Lower lobe of right lung (tissue), 2 donors: Measurements from ENCODE around the gene GRIK5. TPM values are rescaled to one million over a fixed set of nuclear protein-coding genes. Genes with fewer than 3 reads are reported as not detected.

Source experiments
- ATAC-seq, 2 donors: fragments of 200-7000 bp; cut with Tn5 transposase; one replicate each; pipeline ENCODE4 v1.9.1; 2020 to 2022; ENCODE audit warnings: mild to moderate bottlenecking in 2 of 2, moderate library complexity in 2 of 2
- DNase-seq: peaks from one replicate; pipeline ENCODE4 v3.0.0-alpha.2; 2020
- H3K27ac ChIP-seq: fragments of 200-600 bp; one replicate; pipeline ENCODE4 v1.8.0; 2022
- H3K27me3 ChIP-seq: fragments of 200-600 bp; one replicate; pipeline ENCODE4 v1.8.0; 2022; ENCODE audit warnings: low read depth
- H3K36me3 ChIP-seq: fragments of 200-600 bp; one replicate; pipeline ENCODE4 v1.8.0; 2022; ENCODE audit warnings: mild to moderate bottlenecking
- H3K4me1 ChIP-seq: fragments of 200-600 bp; one replicate; pipeline ENCODE4 v1.8.0; 2022
- H3K4me3 ChIP-seq: fragments of 200-600 bp; one replicate; pipeline ENCODE4 v1.8.0; 2022; ENCODE audit warnings: mild to moderate bottlenecking
- H3K9me3 ChIP-seq: fragments of 200-600 bp; one replicate; pipeline ENCODE4 v1.8.0; 2022
- CTCF ChIP-seq: fragments of 200-600 bp; IDR thresholded peaks from one replicate; pipeline ENCODE4 v1.8.0; 2022; ENCODE audit warnings: antibody characterized with exemption, mild to moderate bottlenecking
- intact Hi-C: fragments of 100-400 bp; cut with DNase I; formaldehyde crosslinking; loops from one replicate; pipeline ENCODE4 v1.11.0; 2022
- total RNA-seq: library from RNA; stranded (reverse); fragmentation: NEBNext Ultra II Directional; extraction: Animal tissue kit (Norgen Biotek cat#: 25700); gene quantifications from one replicate; pipeline ENCODE4 v1.2.1, GENCODE V29; 2021
- donor health status: DM: no; HTN: yes; CAD: no; lungs with severe emphysema.

GRIK5 gene
- total RNA-seq, 1 donor from 2014 or later: 0.41 TPM

GRCh38 chr19:42093926-42094325, 23.9 kb upstream of the GRIK5 start:
- intact Hi-C loops: no loop called here
- H3K9me3 ChIP-seq: no peaks in the 10 kb centered on the region
- ATAC-seq (no peak), DNase-seq (no peak)
- no peak overlapping the region for H3K27ac ChIP-seq
- peaks cover 16% of the 10 kb centered on the region for H3K27me3 ChIP-seq
- no peak for TF ChIP-seq CTCF
- H3K4me3 ChIP-seq: no peak overlapping the region
- H3K4me1 ChIP-seq: peaks cover 7% of the 10 kb centered on the region
- peaks cover 8% of the 10 kb centered on the region for H3K36me3 ChIP-seq

- no peaks in the 10 kb centered on the region for H3K9me3 ChIP-seq
- TF ChIP-seq CTCF: no peak
- ATAC-seq: no peak
- intact Hi-C loops: no loop called here
- peaks cover 11% of the 10 kb centered on the region for H3K4me1 ChIP-seq
- H3K36me3 ChIP-seq: peaks cover 8% of the 10 kb centered on the region
- no peak for DNase-seq
- H3K4me3 ChIP-seq: no peak overlapping the region
- H3K27me3 ChIP-seq: peaks cover 16% of the 10 kb centered on the region
- no peak overlapping the region for H3K27ac ChIP-seq
These were observed 23.5 kb upstream of the GRIK5 start for GRCh38 chr19:42093505-42093904.

- Histone ChIP-seq H3K27ac (no peak overlapping the region), H3K4me1 (peaks cover 16% of the 10 kb centered on the region), H3K4me3 (no peak overlapping the region), H3K36me3 (peaks cover 8% of the 10 kb centered on the region), H3K27me3 (peaks cover 16% of the 10 kb centered on the region), H3K9me3 (no peaks in the 10 kb centered on the region)
- ATAC-seq: peak; percentile 47 to 49
- intact Hi-C loops: no loop called here
- peak; percentile 37 for TF ChIP-seq CTCF
- DNase-seq: no peak
These were observed 22.3 kb upstream of the GRIK5 start for GRCh38 chr19:42092350-42092749.

- peak in 1 of 2 donors; percentile 5 for ATAC-seq
- H3K4me3 ChIP-seq: no peak overlapping the region
- peaks cover 8% of the 10 kb centered on the region for H3K36me3 ChIP-seq
- no peak for DNase-seq
- H3K9me3 ChIP-seq: no peaks in the 10 kb centered on the region
- H3K27ac ChIP-seq: no peak overlapping the region
- no peak for TF ChIP-seq CTCF
- H3K27me3 ChIP-seq: peaks cover 16% of the 10 kb centered on the region
- H3K4me1 ChIP-seq: peaks cover 16% of the 10 kb centered on the region
- intact Hi-C loops: no loop called here
These were observed 21.7 kb upstream of the GRIK5 start for GRCh38 chr19:42091742-42092141.

GRCh38 chr19:42091300-42091699, 21.3 kb upstream of the GRIK5 start:
- Histone ChIP-seq H3K4me3 (no peak overlapping the region), H3K36me3 (peaks cover 8% of the 10 kb centered on the region), H3K27ac (no peak overlapping the region), H3K4me1 (peaks cover 16% of the 10 kb centered on the region), H3K9me3 (no peaks in the 10 kb centered on the region), H3K27me3 (peaks cover 13% of the 10 kb centered on the region)
- no peak for TF ChIP-seq CTCF
- intact Hi-C loops: no loop called here
- DNase-seq: no peak
- no peak for ATAC-seq

GRCh38 chr19:42090672-42091071, 20.7 kb upstream of the GRIK5 start:
- intact Hi-C loops: no loop called here
- peaks cover 8% of the 10 kb centered on the region for H3K36me3 ChIP-seq
- H3K9me3 ChIP-seq: no peaks in the 10 kb centered on the region
- no peak overlapping the region for H3K27ac ChIP-seq
- no peak overlapping the region for H3K4me3 ChIP-seq
- DNase-seq (no peak), ATAC-seq (no peak)
- TF ChIP-seq CTCF: no peak
- H3K27me3 ChIP-seq: peaks cover 7% of the 10 kb centered on the region
- H3K4me1 ChIP-seq: peaks cover 16% of the 10 kb centered on the region
